Stomach (tissue), 9 donors: ENCODE results near the gene TRIM66. TPM values are rescaled to one million over a fixed set of nuclear protein-coding genes. Genes with fewer than 3 reads are reported as not detected.
A peak's percentile ranks its signal among the peaks of the same experiment; 100 is the strongest.

Source experiments
- DNase-seq, 2 donors: peaks; one replicate each; pipeline versions ENCODE4 v3.0.0 to v3.0.0-alpha.2; 2013 to 2019
- H3K27ac ChIP-seq, 5 donors: fragments of 200-600 bp in 4 of 5; sonication (generic) in 4 of 5; one replicate each; pipeline ENCODE4 v1.5.1; 2013 to 2019; ENCODE audit warnings: mild to moderate bottlenecking in 1 of 5, moderate library complexity in 1 of 5
- H3K27me3 ChIP-seq, 3 donors: fragments of 200-600 bp; sonication (generic); one replicate each; pipeline ENCODE4 v1.5.1; 2017 to 2019; ENCODE audit warnings: mixed run types in 1 of 3
- H3K36me3 ChIP-seq, 4 donors: fragments of 200-600 bp; sonication (generic); 1 replicate in 3 of 4; 2 replicates in 1 of 4; pipeline ENCODE4 v1.5.1; 2016 to 2019
- H3K4me1 ChIP-seq, 4 donors: fragments of 200-600 bp; sonication (generic); one replicate each; pipeline ENCODE4 v1.5.1; 2016 to 2019
- H3K4me3 ChIP-seq, 4 donors: fragments of 200-600 bp; sonication (generic) in 3 of 4; one replicate each; pipeline ENCODE4 v1.5.1; 2016 to 2019; ENCODE audit warnings: mild to moderate bottlenecking in 1 of 4
- H3K9me3 ChIP-seq, 4 donors: fragments of 200-600 bp; sonication (generic); one replicate each; pipeline ENCODE4 v1.5.1; 2016 to 2019
- EP300 ChIP-seq: sonication (generic); formaldehyde crosslinking; IDR thresholded peaks from one replicate; pipeline ENCODE4 v1.6.1; 2017; ENCODE audit warnings: antibody characterized with exemption
- POLR2A ChIP-seq, 4 donors: fragments of 450-650 bp; IDR thresholded peaks; one replicate each; pipeline ENCODE4 v1.6.1; 2016; ENCODE audit warnings: antibody characterized with exemption in 4 of 4, control low read depth in 2 of 4, mild to moderate bottlenecking in 1 of 4, moderate library complexity in 1 of 4
- POLR2AphosphoS5 ChIP-seq, 3 donors: sonication (generic); formaldehyde crosslinking; IDR thresholded peaks; one replicate each; pipeline ENCODE4 v1.6.1; 2016; ENCODE audit warnings: antibody characterized with exemption in 3 of 3
- WGBS, 5 donors: extraction: QIAGEN DNeasy Blood & Tissue Kit in 3 of 5; methylation state at CpG; one replicate each; pipeline versions ENCODE4 v1.1.5 to v1.1.7; 2013 to 2018; 5-methylcytosine and 5-hydroxymethylcytosine counted together
- intact Hi-C: fragments of 100-400 bp; cut with DNase I; formaldehyde crosslinking; loops from one replicate; pipeline ENCODE4 v1.15.1; 2023; ENCODE audit warnings: low total_unique reads
- polyA plus RNA-seq, 3 donors: library from polyadenylated mRNA; stranded (reverse); fragments of 200-250 nt; gene quantifications; one replicate each; pipeline ENCODE4 v1.2.3, GENCODE V29; 2013
- total RNA-seq, 5 donors: library from RNA; depleted of rRNA; stranded (reverse); fragments of >200 nt; gene quantifications; one replicate each; pipeline versions ENCODE4 v1.1.0 to v1.2.3, GENCODE V29; 2014 to 2016
- TF ChIP-seq, protein P1 (sequence below), 7 experiments: fragments of 450-650 bp in 4 of 7; fragments of 200-600 bp in 3 of 7; sonication (generic) in 3 of 7; IDR thresholded peaks; one replicate each; pipeline ENCODE4 v1.5.1; 2016 to 2019; ENCODE audit warnings: antibody characterized with exemption in 7 of 7, control low read depth in 2 of 7, mild to moderate bottlenecking in 1 of 7
- donor health status: healthy with polysubstance abuse.
- donor health status: Bipolar disorder and iron deficiency.
- donor health status: healthy.

TRIM66 gene
- total and polyA plus RNA-seq, 8 donors: 0.76 to 8.7 (median 3.4) TPM

DNA sequence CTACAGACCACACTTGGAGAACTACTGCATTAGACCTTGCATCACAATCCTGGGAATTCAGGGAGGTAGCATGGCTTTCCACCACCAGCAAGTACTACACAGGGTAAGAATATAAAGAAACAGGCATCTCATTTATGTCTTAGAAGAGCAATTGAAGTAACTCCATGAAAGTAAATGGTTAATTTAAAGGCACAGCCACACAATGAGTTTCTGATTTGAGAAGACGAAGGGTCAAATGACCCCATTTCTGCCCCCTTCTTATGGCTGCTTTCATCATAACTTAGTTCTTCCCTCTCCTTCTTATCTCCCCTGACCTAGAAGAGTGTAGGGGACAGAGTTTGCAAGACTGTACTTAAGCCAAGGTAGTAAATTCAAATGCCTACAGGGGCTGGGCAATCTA, 6.0 kb downstream of the TRIM66 start:
- intact Hi-C loops: no loop called here
- TF ChIP-seq EP300: no peak
- no peak for TF ChIP-seq POLR2A (IDR thresholded peaks at IDR 0.05)
- TF ChIP-seq, protein P1, sequence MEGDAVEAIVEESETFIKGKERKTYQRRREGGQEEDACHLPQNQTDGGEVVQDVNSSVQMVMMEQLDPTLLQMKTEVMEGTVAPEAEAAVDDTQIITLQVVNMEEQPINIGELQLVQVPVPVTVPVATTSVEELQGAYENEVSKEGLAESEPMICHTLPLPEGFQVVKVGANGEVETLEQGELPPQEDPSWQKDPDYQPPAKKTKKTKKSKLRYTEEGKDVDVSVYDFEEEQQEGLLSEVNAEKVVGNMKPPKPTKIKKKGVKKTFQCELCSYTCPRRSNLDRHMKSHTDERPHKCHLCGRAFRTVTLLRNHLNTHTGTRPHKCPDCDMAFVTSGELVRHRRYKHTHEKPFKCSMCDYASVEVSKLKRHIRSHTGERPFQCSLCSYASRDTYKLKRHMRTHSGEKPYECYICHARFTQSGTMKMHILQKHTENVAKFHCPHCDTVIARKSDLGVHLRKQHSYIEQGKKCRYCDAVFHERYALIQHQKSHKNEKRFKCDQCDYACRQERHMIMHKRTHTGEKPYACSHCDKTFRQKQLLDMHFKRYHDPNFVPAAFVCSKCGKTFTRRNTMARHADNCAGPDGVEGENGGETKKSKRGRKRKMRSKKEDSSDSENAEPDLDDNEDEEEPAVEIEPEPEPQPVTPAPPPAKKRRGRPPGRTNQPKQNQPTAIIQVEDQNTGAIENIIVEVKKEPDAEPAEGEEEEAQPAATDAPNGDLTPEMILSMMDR (IDR thresholded peaks at IDR 0.05): no peak
- no peak for TF ChIP-seq POLR2AphosphoS5 (IDR thresholded peaks at IDR 0.05)

DNA sequence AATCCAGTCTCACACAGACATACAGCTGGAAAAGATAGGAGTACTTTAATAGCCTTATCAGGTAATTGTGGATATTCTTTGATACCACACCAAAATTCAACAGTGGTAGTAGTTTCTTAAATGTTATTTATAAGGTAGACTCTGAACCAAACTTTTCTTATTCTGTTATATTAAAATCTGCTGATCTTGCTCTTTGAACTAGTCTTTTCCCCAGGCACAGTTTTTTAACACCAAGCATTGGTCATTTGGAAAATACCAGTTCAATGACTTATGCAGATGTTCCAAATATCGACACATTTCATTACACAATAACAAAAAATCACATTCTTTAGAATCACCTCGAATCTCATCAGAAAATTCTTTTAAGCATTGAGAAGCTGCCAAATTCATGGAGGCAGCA, 7.6 kb downstream of the TRIM66 start:
- H3K27me3 ChIP-seq: no peaks in the 10 kb centered on the region
- WGBS, 5 donors: 89 to 96% (median 91%) methylated on average over 2 of the region's 2 CpGs
- no peak for TF ChIP-seq POLR2A (IDR thresholded peaks at IDR 0.05)
- no peak for TF ChIP-seq POLR2AphosphoS5 (IDR thresholded peaks at IDR 0.05)
- TF ChIP-seq EP300: no peak
- TF ChIP-seq, protein P1 (IDR thresholded peaks at IDR 0.05): no peak
- intact Hi-C loops: no loop called here
- no peak for DNase-seq
- no peak overlapping the region for H3K27ac ChIP-seq
- peaks cover 0 to 40% (median 27%) of the 10 kb centered on the region in 4 donors for H3K36me3 ChIP-seq
- peaks cover 3 to 20% (median 9%) of the 10 kb centered on the region in 4 donors for H3K4me1 ChIP-seq
- no peak overlapping the region for H3K4me3 ChIP-seq
- no peaks in the 10 kb centered on the region for H3K9me3 ChIP-seq

More for the DNA sequence above, 6.0 kb downstream of the TRIM66 start:
- H3K4me3 ChIP-seq: no peak overlapping the region
- peaks cover 0 to 15% (median 8%) of the 10 kb centered on the region in 4 donors for H3K4me1 ChIP-seq
- 81 to 97% (median 84%) methylated on average over 1 of the region's 1 CpG for WGBS, 5 donors
- H3K9me3 ChIP-seq: no peaks in the 10 kb centered on the region
- H3K36me3 ChIP-seq: peaks cover 0 to 25% (median 18%) of the 10 kb centered on the region in 4 donors
- no peak for DNase-seq
- no peaks in the 10 kb centered on the region for H3K27me3 ChIP-seq
- H3K27ac ChIP-seq: no peak overlapping the region

DNA sequence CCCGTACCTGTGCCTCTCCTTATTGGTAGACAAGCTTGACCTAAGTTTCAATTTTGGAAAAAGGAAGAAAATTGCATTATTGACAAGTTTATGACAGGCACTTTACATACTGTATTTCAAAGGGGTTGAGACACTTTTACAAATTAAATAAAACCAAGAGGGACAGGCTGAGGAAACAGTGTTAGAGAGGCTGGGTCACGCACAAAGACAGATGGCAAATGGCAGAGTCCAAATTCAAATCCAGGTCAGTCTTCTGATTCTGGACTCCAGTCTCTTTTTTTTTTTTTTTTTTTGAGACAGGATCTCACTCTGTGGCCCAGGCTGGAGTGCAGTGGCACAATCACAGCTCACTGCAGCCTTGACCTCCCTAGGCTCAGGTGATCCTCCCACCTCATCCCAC, 10.1 kb downstream of the TRIM66 start:
- H3K36me3 ChIP-seq: peaks cover 0 to 42% (median 29%) of the 10 kb centered on the region in 4 donors
- intact Hi-C loops: no loop called here
- peaks cover 3 to 20% (median 9%) of the 10 kb centered on the region in 4 donors for H3K4me1 ChIP-seq
- TF ChIP-seq EP300 (no peak), POLR2AphosphoS5 (IDR thresholded peaks at IDR 0.05) (no peak), POLR2A (IDR thresholded peaks at IDR 0.05) (no peak)
- TF ChIP-seq, protein P1 (IDR thresholded peaks at IDR 0.05): no peak
- WGBS, 5 donors: 93 to 98% (median 97%) methylated on average over 2 of the region's 2 CpGs
- no peak for DNase-seq
- no peak overlapping the region for H3K4me3 ChIP-seq
- H3K9me3 ChIP-seq: no peaks in the 10 kb centered on the region
- peak overlapping the region in 4 of 5 donors; percentile 62 to 82 (median 79) for H3K27ac ChIP-seq
- H3K27me3 ChIP-seq: no peaks in the 10 kb centered on the region

DNA sequence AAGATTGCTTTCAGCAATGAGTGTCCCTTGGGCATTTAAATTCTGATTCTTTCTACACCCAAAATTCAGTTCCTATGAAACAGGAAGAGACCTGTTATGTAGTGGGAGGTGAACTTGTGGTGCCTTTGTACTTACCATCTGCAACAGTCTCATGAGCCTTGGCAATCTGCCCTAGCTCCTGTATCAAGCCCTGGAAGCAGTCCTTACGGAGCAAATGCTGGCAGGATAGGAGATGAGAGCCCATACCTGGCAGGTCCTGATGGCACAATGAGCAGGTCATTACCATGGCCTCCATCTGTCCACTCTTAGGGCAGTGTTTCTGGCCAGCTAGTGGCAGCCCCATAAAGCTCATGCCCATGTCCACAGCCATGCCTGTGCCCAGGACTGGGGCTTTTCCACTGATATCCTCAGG, 10.8 kb downstream of the TRIM66 start:
- TF ChIP-seq, protein P1 (IDR thresholded peaks at IDR 0.05): no peak
- TF ChIP-seq POLR2A (IDR thresholded peaks at IDR 0.05) (no peak), POLR2AphosphoS5 (IDR thresholded peaks at IDR 0.05) (no peak), EP300 (no peak)
- Histone ChIP-seq H3K27me3 (no peaks in the 10 kb centered on the region), H3K9me3 (no peaks in the 10 kb centered on the region), H3K4me1 (peaks cover 3 to 20% (median 9%) of the 10 kb centered on the region in 4 donors), H3K36me3 (peaks cover 0 to 42% (median 29%) of the 10 kb centered on the region in 4 donors), H3K27ac (peak overlapping the region; percentile 11 to 82 (median 79)), H3K4me3 (no peak overlapping the region)
- WGBS, 5 donors: 0 to 33% (median 0%) methylated on average over 1 of the region's 1 CpG
- peak in 1 of 2 donors; percentile 65 for DNase-seq
- intact Hi-C loops: no loop called here
